Neural progenitor cell (in vitro differentiated cells): ENCODE results near the gene ITFG1. TPM values are rescaled to one million over a fixed set of nuclear protein-coding genes. Genes with fewer than 3 reads are reported as not detected.

Source experiments
- DNase-seq: peaks from one replicate; pipeline ENCODE4 v3.0.0-alpha.2; 2016; ENCODE audit warnings: low spot score
- H2AFZ ChIP-seq: fragments of 200-600 bp; sonication (generic); replicated peaks from 2 replicates; pipeline ENCODE4 v1.6.1; 2016; ENCODE audit warnings: antibody characterized with exemption
- H3F3A ChIP-seq: fragments of 200-600 bp; sonication (generic); 2 replicates; pipeline ENCODE4 v1.6.1; 2016; ENCODE audit warnings: antibody characterized with exemption, low read depth
- H3K27ac ChIP-seq: fragments of 200-600 bp; sonication (generic); 2 replicates; pipeline ENCODE4 v1.5.1; 2016; ENCODE audit warnings: mild to moderate bottlenecking
- H3K27me3 ChIP-seq: fragments of 200-600 bp; sonication (generic); 2 replicates; pipeline ENCODE4 v1.6.1; 2016; ENCODE audit warnings: mild to moderate bottlenecking, moderate library complexity
- H3K36me3 ChIP-seq: fragments of 200-600 bp; sonication (generic); 2 replicates; pipeline ENCODE4 v1.5.1; 2016
- H3K4me1 ChIP-seq: fragments of 200-600 bp; sonication (generic); 2 replicates; pipeline ENCODE4 v1.6.1; 2016; ENCODE audit warnings: mixed run types
- H3K4me2 ChIP-seq: fragments of 200-600 bp; sonication (generic); 2 replicates; pipeline ENCODE4 v1.6.1; 2016
- H3K4me3 ChIP-seq: fragments of 200-600 bp; sonication (generic); 2 replicates; pipeline ENCODE4 v1.5.1; 2016
- H3K79me2 ChIP-seq: fragments of 200-600 bp; sonication (generic); 2 replicates; pipeline ENCODE4 v1.6.1; 2016; ENCODE audit warnings: low read depth
- H3K9ac ChIP-seq: fragments of 200-600 bp; sonication (generic); 2 replicates; pipeline ENCODE4 v1.6.1; 2016
- H3K9me3 ChIP-seq: fragments of 200-600 bp; sonication (generic); 2 replicates; pipeline ENCODE4 v1.5.1; 2016; ENCODE audit warnings: low read depth
- H4K20me1 ChIP-seq: fragments of 200-600 bp; sonication (generic); 2 replicates; pipeline ENCODE4 v1.6.1; 2016; ENCODE audit warnings: low read depth
- H3K27ac Mint-ChIP-seq: 3 replicates; pipeline ENCODE4 v1.8.0; 2021; ENCODE audit warnings: mixed read lengths
- H3K27me3 Mint-ChIP-seq: 2 replicates; pipeline ENCODE4 v1.8.0; 2022; ENCODE audit warnings: low read depth, mild to moderate bottlenecking, inconsistent platforms, moderate library complexity, mixed read lengths; ENCODE audit not compliant: insufficient read depth
- H3K36me3 Mint-ChIP-seq: 3 replicates; pipeline ENCODE4 v1.8.0; 2021; ENCODE audit warnings: mixed read lengths
- H3K4me1 Mint-ChIP-seq: 3 replicates; pipeline ENCODE4 v1.8.0; 2021; ENCODE audit warnings: mixed read lengths
- H3K4me3 Mint-ChIP-seq: 3 replicates; pipeline ENCODE4 v1.8.0; 2021; ENCODE audit warnings: mild to moderate bottlenecking, moderate library complexity, mixed read lengths
- H3K9me3 Mint-ChIP-seq: 3 replicates; pipeline ENCODE4 v1.8.0; 2020; ENCODE audit warnings: mixed read lengths
- CTCF ChIP-seq: fragments of 200-600 bp; sonication (generic); IDR thresholded peaks from 2 replicates; pipeline ENCODE4 v1.5.1; 2017; ENCODE audit warnings: antibody characterized with exemption, mild to moderate bottlenecking
- EZH2 ChIP-seq: fragments of 200-600 bp; sonication (generic); IDR thresholded peaks from 2 replicates; pipeline ENCODE4 v1.6.1; 2017; ENCODE audit warnings: antibody characterized with exemption, mild to moderate bottlenecking, moderate library complexity
- EZH2phosphoT487 ChIP-seq: fragments of 200-600 bp; sonication (generic); IDR thresholded peaks from 2 replicates; pipeline ENCODE4 v1.6.1; 2017; ENCODE audit warnings: antibody characterized with exemption
- total RNA-seq: library from RNA; depleted of rRNA; stranded (reverse); fragments of >200 nt; gene quantifications from 2 replicates; pipeline ENCODE4 v1.2.3, GENCODE V29; 2015; ENCODE audit warnings: low replicate concordance

ITFG1 gene
- total RNA-seq, 1 donor from 2014 or later = 61.8 TPM

DNA sequence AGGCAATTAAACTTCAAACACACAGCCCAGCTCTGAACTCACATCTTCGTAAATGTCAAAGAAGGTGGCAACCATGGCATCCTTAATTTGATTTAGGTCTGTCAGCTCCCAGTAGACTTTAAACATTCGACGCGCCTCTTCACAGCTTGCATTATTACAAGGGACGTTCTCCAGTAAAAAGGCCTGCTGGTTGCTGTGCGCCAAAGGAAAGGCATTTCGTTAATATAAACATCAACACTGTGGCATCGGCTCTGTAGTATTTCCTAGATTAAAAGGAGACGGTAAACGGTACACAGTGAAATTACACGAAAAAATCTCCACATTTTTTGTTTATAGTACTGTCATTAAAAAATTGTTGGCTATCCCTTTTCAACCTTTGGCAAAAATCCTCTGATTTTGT lies 200.4 kb downstream of the ITFG1 start:
- Histone ChIP-seq H3K9me3 (no peaks in the 10 kb centered on the region), H3K36me3 (no peaks in the 10 kb centered on the region), H3K4me1 (no peaks in the 10 kb centered on the region), H3F3A (no peaks in the 10 kb centered on the region), H3K4me2 (no peak overlapping the region), H3K27me3 (no peaks in the 10 kb centered on the region), H3K27ac (no peak overlapping the region), H3K9ac (no peak overlapping the region), H3K79me2 (no peaks in the 10 kb centered on the region), H3K4me3 (no peak overlapping the region), H2AFZ (no peak overlapping the region), H4K20me1 (no peaks in the 10 kb centered on the region)
- H3K4me1 Mint-ChIP-seq = peaks cover 5% of the 10 kb centered on the region
- no peaks in the 10 kb centered on the region for H3K27me3 Mint-ChIP-seq
- H3K9me3 Mint-ChIP-seq = no peaks in the 10 kb centered on the region
- TF ChIP-seq CTCF (no peak), EZH2 (no peak), EZH2phosphoT487 (no peak)
- no peak overlapping the region for H3K4me3 Mint-ChIP-seq
- peaks cover 8% of the 10 kb centered on the region for H3K36me3 Mint-ChIP-seq
- no peak for DNase-seq
- H3K27ac Mint-ChIP-seq = no peak overlapping the region

- peak; percentile 74 for TF ChIP-seq CTCF
- no peak for TF ChIP-seq EZH2phosphoT487
- TF ChIP-seq EZH2 = no peak
- no peak overlapping the region for H3K4me3 Mint-ChIP-seq
- H3K4me1 Mint-ChIP-seq = peaks cover 9% of the 10 kb centered on the region
- Histone ChIP-seq H2AFZ (no peak overlapping the region), H3K27me3 (no peaks in the 10 kb centered on the region), H4K20me1 (no peaks in the 10 kb centered on the region), H3K4me2 (no peak overlapping the region), H3K9ac (no peak overlapping the region), H3K27ac (no peak overlapping the region), H3K4me1 (no peaks in the 10 kb centered on the region), H3F3A (no peaks in the 10 kb centered on the region), H3K36me3 (no peaks in the 10 kb centered on the region), H3K9me3 (no peaks in the 10 kb centered on the region), H3K4me3 (no peak overlapping the region), H3K79me2 (no peaks in the 10 kb centered on the region)
- H3K27ac Mint-ChIP-seq = no peak overlapping the region
- no peaks in the 10 kb centered on the region for H3K27me3 Mint-ChIP-seq
- no peaks in the 10 kb centered on the region for H3K9me3 Mint-ChIP-seq
- H3K36me3 Mint-ChIP-seq = peaks cover 8% of the 10 kb centered on the region
- DNase-seq = peak; percentile 37
Measured at GRCh38 chr16:47258874-47259461, 201.9 kb downstream of the ITFG1 start.

DNA sequence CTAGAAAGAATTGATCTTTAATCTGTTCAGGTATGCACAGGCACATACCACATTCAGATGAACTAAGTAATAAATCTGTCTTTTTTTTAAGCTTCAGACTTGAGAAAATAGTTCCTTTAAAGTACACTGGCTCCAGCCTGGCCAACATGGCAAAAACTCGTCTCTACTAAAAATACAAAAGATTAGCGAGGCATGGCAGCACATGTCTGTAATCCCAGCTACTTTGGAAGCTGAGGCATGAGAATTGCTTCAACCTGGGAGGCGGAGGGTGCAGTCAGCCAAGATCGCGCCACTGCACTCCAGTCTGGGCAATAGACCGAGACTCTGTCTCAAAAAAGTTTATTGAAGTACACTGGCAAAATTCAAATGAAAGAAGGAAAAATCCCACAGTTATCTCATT lies 206.1 kb downstream of the ITFG1 start:
- no peak for DNase-seq
- Histone ChIP-seq H3K9me3 (no peaks in the 10 kb centered on the region), H4K20me1 (no peaks in the 10 kb centered on the region), H3K4me1 (no peaks in the 10 kb centered on the region), H3K36me3 (no peaks in the 10 kb centered on the region), H3K79me2 (no peaks in the 10 kb centered on the region), H2AFZ (no peak overlapping the region), H3K4me2 (no peak overlapping the region), H3K27me3 (no peaks in the 10 kb centered on the region), H3K27ac (no peak overlapping the region), H3K9ac (no peak overlapping the region), H3F3A (no peaks in the 10 kb centered on the region), H3K4me3 (no peak overlapping the region)
- Mint-ChIP-seq H3K27ac (no peak overlapping the region), H3K36me3 (peaks cover 5% of the 10 kb centered on the region), H3K4me1 (peaks cover 11% of the 10 kb centered on the region), H3K9me3 (no peaks in the 10 kb centered on the region), H3K4me3 (no peak overlapping the region), H3K27me3 (no peaks in the 10 kb centered on the region)
- no peak for TF ChIP-seq EZH2phosphoT487
- no peak for TF ChIP-seq CTCF
